Fibroblast of the conjunctiva (primary cell): Measurements from ENCODE around the gene LSM11.
A peak's percentile ranks its signal among the peaks of the same experiment; 100 is the strongest.
"Not testable (repeated sequence)": the region's sequence is repeated elsewhere in the genome, so short reads cannot be mapped to it uniquely, and the experiment has no call there.

Experiments used
- DNase-seq: peaks from one replicate; pipeline ENCODE4 v3.0.0-alpha.2; 2010; ENCODE audit warnings: low read depth

LSM11 gene

DNA sequence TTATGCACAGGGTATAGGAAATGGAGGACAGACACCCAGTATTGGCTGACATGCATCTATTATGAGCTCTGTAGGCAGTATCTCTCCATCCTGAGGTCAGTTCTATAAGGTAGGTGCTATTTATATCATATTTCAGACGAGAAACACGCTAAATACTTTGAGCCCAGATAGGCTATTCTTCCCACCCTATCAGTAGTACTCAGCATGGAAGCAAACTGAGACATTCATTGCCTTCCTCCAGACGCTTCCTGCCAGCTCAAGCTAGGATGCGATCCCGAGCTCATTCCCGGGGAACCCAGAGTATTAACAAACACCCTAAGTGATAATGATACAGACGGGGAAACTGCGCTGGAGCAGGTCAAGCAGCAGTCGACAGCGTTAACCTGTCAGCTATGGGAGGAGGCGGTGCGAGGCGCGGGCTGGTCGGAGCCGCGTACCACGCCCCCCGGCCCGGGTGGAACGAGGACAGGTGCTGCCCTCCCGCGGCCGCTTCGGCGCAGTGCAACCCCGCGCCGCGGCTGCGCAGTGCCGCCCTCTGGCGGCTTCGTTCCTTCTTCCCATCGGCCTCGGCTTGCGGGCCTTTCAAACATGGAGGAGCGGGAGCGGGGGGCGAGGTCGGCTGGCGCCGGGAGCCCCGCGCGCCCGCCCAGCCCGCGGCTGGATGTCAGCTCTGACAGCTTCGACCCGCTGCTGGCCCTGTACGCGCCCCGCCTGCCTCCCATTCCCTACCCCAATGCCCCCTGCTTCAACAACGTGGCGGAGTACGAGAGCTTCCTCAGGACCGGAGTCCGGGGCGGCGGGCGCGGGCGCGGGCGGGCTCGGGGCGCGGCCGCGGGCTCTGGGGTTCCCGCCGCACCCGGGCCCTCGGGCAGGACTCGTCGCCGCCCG lies at the start of gene LSM11:
Gene LSM11 (plus strand): TSS at position 550 of the 888 bp plus-strand sequence. CDS start 39 bp downstream, at position 589.
- DNase-seq = peak; percentile 61

DNA sequence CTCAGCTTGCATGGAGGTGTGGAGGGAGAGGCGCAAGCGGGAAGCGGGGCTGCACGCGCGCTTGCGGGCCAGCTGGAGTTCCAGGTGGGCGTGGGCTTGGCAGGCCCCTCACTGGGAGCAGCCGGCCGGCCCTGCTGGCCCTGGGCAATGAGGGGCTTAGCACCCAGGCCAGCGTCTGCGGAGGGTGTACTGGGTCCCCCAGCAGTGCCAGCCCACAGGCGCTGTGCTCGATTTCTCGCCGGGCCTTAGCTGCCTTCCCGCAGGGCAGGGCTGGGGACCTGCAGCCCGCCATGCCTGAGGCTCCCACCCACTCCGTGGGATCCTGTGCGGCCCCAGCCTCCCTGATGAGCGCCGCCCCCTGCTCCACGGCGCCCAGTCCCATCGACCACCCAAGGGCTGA lies 49.7 kb upstream of the LSM11 start:
- DNase-seq = not testable (repeated sequence)

DNA sequence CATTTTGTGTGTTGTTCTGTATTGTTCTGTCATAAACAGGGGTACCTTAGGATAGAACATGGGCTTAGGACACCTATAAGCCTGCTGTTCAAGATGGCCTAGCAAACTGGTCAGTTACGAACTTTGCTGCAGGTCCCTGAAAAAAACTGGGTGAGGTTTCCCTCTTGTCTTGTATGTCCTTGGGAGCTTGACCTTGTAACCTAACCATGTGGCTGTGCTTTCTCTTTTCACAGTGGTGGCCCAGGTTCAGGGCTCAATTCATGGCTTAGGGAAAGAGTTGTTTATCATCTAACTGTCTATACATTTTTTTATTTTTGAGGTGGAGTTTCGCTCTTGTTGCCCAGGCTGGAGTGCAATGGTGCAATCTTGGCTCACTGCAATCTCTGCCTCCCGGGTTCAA lies 47.4 kb upstream of the LSM11 start:
- not testable (repeated sequence) for DNase-seq

GRCh38 chr5:157698674-157699073 lies 44.8 kb upstream of the LSM11 start:
- DNase-seq = not testable (repeated sequence)

- no peak for DNase-seq
Measured at GRCh38 chr5:157703736-157704135, 39.8 kb upstream of the LSM11 start.

- DNase-seq = no peak
Measured at GRCh38 chr5:157708866-157709265, 34.6 kb upstream of the LSM11 start.

- DNase-seq = no peak
Measured at GRCh38 chr5:157709346-157709745, 34.2 kb upstream of the LSM11 start.

DNA sequence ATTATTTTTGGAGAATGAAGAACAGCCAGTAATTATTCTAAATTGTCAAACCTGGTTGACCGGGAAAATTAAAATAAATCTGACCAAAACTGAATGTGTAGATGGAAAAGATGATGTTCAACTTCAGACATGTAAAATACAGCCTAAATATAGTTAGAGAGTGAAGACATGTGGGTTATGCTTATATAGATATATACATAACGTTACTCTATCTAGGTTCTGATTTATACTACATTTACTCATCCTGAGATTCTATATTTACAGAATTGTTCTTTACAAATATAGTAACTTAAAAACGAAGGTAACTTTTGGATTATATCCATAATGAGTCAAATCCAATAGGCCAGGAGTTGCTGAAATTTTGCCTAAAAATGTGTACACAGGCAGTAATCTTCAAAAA lies 33.1 kb upstream of the LSM11 start:
- DNase-seq = no peak

DNA sequence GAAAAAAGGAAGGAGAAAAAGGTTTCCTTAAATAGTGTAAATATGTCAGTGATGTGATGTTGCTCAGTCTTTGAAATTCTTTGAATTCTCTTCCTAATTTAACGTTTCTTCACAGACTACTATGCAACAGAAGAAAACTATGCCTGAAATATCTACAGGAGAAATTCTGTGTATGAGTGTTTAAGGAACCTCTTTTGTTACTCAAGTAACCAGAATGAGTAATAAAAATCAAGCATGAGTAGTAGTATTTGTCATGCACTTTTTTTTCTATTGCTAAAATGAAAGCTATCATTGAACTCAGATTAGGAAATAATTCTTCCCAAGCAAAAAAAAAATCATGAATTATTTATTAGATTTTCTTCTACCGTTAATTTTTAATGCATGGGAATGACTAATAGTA lies 32.6 kb upstream of the LSM11 start:
- DNase-seq = peak; percentile 10

DNA sequence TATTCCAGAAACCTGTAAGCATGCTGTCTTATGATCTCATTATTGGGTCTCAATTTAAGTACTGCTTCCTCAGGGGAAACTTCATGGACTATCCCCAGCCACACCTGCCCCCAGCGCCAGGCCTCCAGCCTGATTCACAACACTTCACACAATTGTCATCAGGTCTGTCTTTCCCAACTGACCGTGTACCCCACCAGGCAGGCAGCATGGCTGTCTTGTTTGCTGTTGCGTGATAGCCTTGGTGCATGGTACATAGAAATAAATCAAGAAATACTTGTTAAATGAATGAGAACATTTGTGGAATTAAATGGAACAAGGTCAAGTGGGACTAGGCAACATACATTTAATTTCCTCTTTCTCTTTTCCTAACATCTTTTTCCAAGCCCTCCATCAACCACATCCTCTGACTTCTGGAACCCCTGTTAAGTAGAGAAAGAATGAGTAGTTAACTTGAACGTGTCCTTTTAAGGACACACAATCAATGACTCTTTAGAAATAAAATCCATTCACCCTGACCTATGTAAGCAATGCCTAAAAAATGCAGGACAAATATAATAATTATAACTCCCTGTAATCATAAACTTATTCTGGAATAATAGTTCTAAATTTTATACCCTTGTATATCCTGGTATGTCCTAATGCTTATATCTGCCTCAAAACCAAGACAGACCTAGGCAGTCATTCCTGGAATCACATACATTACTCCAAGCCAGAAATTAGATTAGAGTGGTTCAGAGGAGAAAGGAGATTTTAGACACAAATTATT lies 29.5 kb upstream of the LSM11 start:
- DNase-seq = no peak

DNA sequence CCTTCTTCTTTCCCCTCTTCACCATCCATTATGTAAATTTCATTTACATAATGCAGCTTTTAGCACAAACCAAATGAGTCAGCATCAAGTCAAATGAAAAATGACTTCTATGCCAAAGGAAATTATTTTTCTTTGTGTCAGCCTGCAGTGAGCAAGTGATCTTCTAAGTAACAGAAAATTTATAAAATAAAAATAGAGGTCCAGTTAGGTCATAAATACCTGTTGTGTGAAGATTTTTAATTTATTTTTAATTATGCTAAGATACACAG lies 29.0 kb upstream of the LSM11 start:
- DNase-seq = no peak

DNA sequence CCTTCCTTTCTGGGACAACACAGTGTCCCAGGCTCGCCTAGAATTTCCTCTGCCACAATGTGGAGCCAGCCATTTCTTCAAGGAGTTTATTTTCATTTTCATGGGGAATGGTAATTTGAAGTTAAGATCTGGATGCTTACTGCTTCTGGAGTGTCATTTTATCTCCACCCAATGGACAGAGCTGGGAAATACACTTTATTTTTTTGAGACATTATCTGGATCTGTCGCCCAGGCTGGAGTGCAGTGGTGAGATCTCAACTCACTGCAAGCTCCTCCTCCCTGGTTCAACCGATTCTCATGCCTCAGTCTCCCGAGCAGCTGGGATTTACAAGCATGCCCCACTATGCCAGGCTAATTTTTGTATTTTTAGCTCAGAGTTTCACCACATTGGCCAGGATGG lies 25.0 kb upstream of the LSM11 start:
- DNase-seq = peak; percentile 60

- DNase-seq = no peak
Measured at GRCh38 chr5:157719245-157719644, 24.3 kb upstream of the LSM11 start.

- DNase-seq = no peak
Measured at GRCh38 chr5:157721159-157721558, 22.4 kb upstream of the LSM11 start.

DNA sequence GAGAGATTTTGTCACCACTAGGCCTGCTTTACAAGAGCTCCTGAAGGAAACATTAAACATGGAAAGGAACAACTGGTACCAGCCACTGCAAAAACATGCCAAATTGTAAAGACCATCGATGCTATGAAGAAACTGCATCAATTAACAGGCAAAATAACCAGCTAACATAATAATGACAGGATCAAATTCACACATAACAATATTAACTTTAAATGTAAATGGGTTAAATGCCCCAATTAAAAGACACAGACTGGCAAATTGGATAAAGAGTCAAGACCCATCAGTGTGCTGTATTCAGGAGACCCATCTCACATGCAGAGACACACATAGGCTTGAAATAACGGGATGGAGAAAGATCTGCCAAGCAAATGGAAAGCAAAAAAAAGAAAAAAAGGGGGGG lies 20.6 kb upstream of the LSM11 start:
- DNase-seq = not testable (repeated sequence)

GRCh38 chr5:157726607-157727006 lies 16.9 kb upstream of the LSM11 start:
- not testable (repeated sequence) for DNase-seq

DNA sequence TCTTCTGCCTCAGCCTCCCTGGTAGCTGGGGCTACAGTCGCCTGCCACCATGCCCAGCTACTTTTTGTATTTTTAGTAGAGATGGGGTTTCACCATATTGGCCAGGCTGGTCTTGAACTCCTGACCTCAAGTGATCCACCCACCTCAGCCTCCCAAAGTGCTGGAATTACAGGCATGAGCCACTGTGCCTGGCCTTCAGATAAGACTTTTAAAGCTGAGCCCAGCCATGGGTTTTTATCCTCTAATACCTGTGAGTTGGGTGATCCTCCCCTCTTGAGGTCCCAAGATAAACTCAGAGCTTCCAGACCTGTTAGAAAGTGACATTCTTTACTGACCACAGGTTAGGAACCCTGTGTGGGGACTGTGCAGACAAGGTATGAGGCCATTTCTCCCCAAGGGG lies 15.7 kb upstream of the LSM11 start:
- not testable (repeated sequence) for DNase-seq

GRCh38 chr5:157729858-157730257 lies 13.7 kb upstream of the LSM11 start:
- DNase-seq = no peak

DNA sequence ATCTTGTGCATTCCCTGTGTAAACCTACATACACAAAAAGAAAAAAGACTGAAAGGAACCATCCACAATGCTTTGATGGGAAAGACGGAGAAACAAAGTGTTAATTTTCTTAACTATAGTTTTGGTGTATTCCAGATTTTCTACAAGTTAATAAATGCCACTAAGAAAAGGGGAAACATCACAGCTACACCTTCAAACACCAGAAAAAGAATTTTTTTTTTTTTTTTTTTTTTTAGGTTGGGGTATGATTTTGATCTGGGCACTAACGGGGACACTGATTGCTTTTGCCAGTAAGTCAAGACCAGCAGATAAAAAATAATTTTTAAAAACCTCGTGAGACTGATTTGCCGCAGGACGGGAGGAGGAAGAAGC lies 12.6 kb upstream of the LSM11 start:
- DNase-seq = no peak

DNA sequence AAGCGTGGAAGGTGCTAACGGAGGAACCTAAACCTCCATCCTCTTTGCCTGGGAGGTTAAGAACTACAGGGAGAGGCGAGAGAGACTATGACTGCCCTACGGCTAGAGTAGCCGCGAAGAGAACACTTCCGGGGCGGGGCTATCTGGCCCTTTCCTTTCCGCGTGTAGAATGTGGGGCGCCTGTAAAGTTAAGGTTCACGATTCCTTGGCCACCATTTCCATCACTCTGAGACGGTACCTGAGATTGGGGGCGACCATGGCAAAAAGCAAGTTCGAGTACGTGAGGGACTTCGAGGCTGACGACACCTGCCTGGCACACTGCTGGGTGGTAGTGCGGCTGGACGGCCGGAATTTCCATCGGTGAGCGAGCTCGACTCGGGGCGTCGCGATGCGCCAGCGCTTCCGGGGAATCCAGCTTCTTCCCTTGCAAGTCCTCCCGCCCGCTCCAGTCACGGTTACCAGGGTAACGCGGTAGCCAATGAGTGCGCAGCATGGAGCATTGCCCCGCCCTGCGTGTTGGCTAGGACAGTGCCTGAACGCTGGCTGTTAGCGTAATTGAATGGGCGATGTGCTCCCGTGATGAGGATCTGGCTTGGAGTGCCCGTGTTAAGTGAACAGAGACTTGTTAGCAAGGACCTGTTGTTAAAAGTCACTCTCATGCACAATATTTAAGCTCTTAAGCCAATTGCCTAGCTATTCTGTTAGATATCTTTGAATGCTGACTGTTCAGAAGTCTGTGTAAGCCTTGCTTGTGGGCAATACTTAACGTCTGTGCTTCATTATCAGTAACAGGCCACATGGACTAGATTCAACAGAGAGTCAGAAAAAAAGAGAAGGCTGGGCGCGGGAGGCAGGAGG lies 12.0 kb upstream of the LSM11 start, which contains the start of gene THG1L:
Gene THG1L (plus strand): TSS at position 149 of the 858 bp plus-strand sequence. CDS start 21 bp downstream, at position 170.
- DNase-seq = peak; percentile 97

- no peak for DNase-seq
Measured at GRCh38 chr5:157732130-157732514, 11.4 kb upstream of the LSM11 start.

GRCh38 chr5:157732596-157733262 lies 10.8 kb upstream of the LSM11 start:
- DNase-seq = no peak
